Endothelial cell of umbilical vein (primary cell): ENCODE data around the gene PRKCG. TPM values are rescaled to one million over a fixed set of nuclear protein-coding genes. Genes with fewer than 3 reads are reported as not detected.

Experiments
- BruUV-seq: library from RNA; stranded (reverse); fragments of 400-500 nt; replicated peaks from 2 replicates; lab custom pipeline; 2021; lab: Mats Ljungman, UMichigan
- CTCF ChIA-PET: fragments of 300-600, 350-600 bp; sonication (Branson Sonifier 250); formaldehyde crosslinking; loops from one replicate; lab custom pipeline; 2021; ENCODE audit warnings: antibody characterized with exemption, inconsistent platforms; lab: Charles Lee
- POLR2A ChIA-PET: fragments of 300-600, 350-600 bp; sonication (Branson Sonifier 250); formaldehyde crosslinking; loops from one replicate; lab custom pipeline; 2021; ENCODE audit warnings: antibody characterized with exemption, inconsistent platforms; lab: Charles Lee
- DNase-seq: peaks from one replicate; pipeline ENCODE4 v3.0.0-alpha.2; 2011; ENCODE audit warnings: low read depth, low spot score
- FAIRE-seq: peaks from 2 replicates; lab custom pipeline; 2011; peaks lifted over from hg19 to GRCh38; lab: Jason Lieb, UNC
- H2AFZ ChIP-seq: 2 replicates; pipeline ENCODE4 v1.6.0; 2012; ENCODE audit warnings: low read depth, low read length, control low read depth, inconsistent platforms
- H3K27ac ChIP-seq: 2 replicates; pipeline ENCODE4 v1.5.1; 2011; ENCODE audit warnings: low read depth, mild to moderate bottlenecking, control low read depth, low read length, moderate library complexity; ENCODE audit not compliant: insufficient read depth
- H3K27me3 ChIP-seq, 2 experiments: 2 replicates each; pipeline versions ENCODE4 v1.6.0 to v1.6.1; 2011; ENCODE audit warnings: low read length in 2 of 2, mixed read lengths in 1 of 2; ENCODE audit not compliant: control insufficient read depth in 2 of 2, insufficient read depth in 2 of 2
- H3K36me3 ChIP-seq, 2 experiments: 2 replicates in 1 of 2; 3 replicates in 1 of 2; pipeline ENCODE4 v1.5.1; 2011; ENCODE audit warnings: low read length in 2 of 2, mild to moderate bottlenecking in 1 of 2, moderate library complexity in 1 of 2; ENCODE audit not compliant: control insufficient read depth in 2 of 2, insufficient read depth in 2 of 2; ENCODE audit errors: extremely low read depth in 1 of 2
- H3K4me1 ChIP-seq: 3 replicates; pipeline ENCODE4 v1.5.1; 2011; ENCODE audit warnings: mild to moderate bottlenecking, low read length; ENCODE audit not compliant: control insufficient read depth, insufficient read depth; ENCODE audit errors: extremely low read depth
- H3K4me2 ChIP-seq: 2 replicates; pipeline ENCODE4 v1.6.1; 2011; ENCODE audit warnings: low read length, control low read depth, mixed read lengths; ENCODE audit not compliant: insufficient read depth
- H3K4me3 ChIP-seq, 3 experiments: fragments of 200-600 bp in 1 of 3; sonication (generic), shearing (Covaris generic) in 1 of 3; replicated peaks in 1 of 3; 2 replicates each; pipeline ENCODE4 v1.5.1; 2011 to 2016; ENCODE audit warnings: control low read depth in 3 of 3, low read length in 3 of 3, mild to moderate bottlenecking in 2 of 3, inconsistent platforms in 1 of 3, low read depth in 1 of 3, moderate library complexity in 1 of 3; ENCODE audit not compliant: insufficient read depth in 1 of 3
- H3K79me2 ChIP-seq: 2 replicates; pipeline ENCODE4 v1.6.0; 2012; ENCODE audit warnings: low read length, inconsistent platforms; ENCODE audit not compliant: control insufficient read depth, insufficient read depth
- H3K9ac ChIP-seq: replicated peaks from 2 replicates; pipeline ENCODE3; 2011; ENCODE audit warnings: low read length, control low read depth; ENCODE audit not compliant: insufficient read depth; ENCODE audit errors: extremely low read depth
- H3K9me1 ChIP-seq: replicated peaks from 3 replicates; pipeline ENCODE4 v1.6.0; 2011; ENCODE audit warnings: mild to moderate bottlenecking, low read length; ENCODE audit not compliant: control insufficient read depth, insufficient read depth; ENCODE audit errors: extremely low read depth
- H3K9me3 ChIP-seq: replicated peaks from 2 replicates; pipeline ENCODE4 v1.5.1; 2012; ENCODE audit warnings: low read length, inconsistent platforms; ENCODE audit not compliant: control insufficient read depth, insufficient read depth
- H4K20me1 ChIP-seq: replicated peaks from 2 replicates; pipeline ENCODE3; 2011; ENCODE audit warnings: mild to moderate bottlenecking, low read length; ENCODE audit not compliant: control insufficient read depth, insufficient read depth; ENCODE audit errors: extremely low read depth
- EZH2 ChIP-seq: IDR thresholded peaks from 2 replicates; pipeline ENCODE4 v1.6.1; 2012; ENCODE audit warnings: borderline replicate concordance, low read depth, mild to moderate bottlenecking, moderate library complexity, low read length, inconsistent platforms; ENCODE audit not compliant: severe bottlenecking
- dilution Hi-C: fragments of 300-500 bp; cut with MboI; formaldehyde crosslinking; loops from one replicate; pipeline ENCODE4 v1.15.0; 2019; ENCODE audit warnings: low sequenced_read_pairs; ENCODE audit not compliant: extremely low pct_ligation_motif_present
- intact Hi-C: fragments of 100-400 bp; cut with micrococcal nuclease; formaldehyde crosslinking; loops from one replicate; pipeline ENCODE4 v1.10.0; 2022
- polyA plus RNA-seq, 4 experiments: library from polyadenylated mRNA; depleted of rRNA in 3 of 4; stranded (reverse) in 3 of 4; unstranded in 1 of 4; fragments of >200 nt; gene quantifications; 2 replicates each; pipeline versions ENCODE4 v1.2.1 to v1.2.3, GENCODE V29; 2011 to 2012; ENCODE audit warnings: missing spikeins in 1 of 4
- total RNA-seq: library from RNA; stranded (reverse); gene quantifications from 2 replicates; pipeline ENCODE4 v1.2.3, GENCODE V29; 2021
- TF ChIP-seq, protein P1 (sequence below), 2 donors: IDR thresholded peaks; 1 replicate in 1 of 2; 2 replicates in 1 of 2; pipeline ENCODE4 v1.5.1; 2011; ENCODE audit warnings: low read length in 2 of 2, mild to moderate bottlenecking in 2 of 2, moderate library complexity in 2 of 2, control low read depth in 1 of 2, inconsistent platforms in 1 of 2, low read depth in 1 of 2; ENCODE audit not compliant: insufficient read depth in 1 of 2; ENCODE audit errors: extremely low read depth in 1 of 2

The PRKCG gene
- total and polyA plus RNA-seq, 2 donors (not counting 3 experiments of a cell fraction or from before 2014, with no cell fraction given), result 0.07 TPM; not detected in 1

DNA sequence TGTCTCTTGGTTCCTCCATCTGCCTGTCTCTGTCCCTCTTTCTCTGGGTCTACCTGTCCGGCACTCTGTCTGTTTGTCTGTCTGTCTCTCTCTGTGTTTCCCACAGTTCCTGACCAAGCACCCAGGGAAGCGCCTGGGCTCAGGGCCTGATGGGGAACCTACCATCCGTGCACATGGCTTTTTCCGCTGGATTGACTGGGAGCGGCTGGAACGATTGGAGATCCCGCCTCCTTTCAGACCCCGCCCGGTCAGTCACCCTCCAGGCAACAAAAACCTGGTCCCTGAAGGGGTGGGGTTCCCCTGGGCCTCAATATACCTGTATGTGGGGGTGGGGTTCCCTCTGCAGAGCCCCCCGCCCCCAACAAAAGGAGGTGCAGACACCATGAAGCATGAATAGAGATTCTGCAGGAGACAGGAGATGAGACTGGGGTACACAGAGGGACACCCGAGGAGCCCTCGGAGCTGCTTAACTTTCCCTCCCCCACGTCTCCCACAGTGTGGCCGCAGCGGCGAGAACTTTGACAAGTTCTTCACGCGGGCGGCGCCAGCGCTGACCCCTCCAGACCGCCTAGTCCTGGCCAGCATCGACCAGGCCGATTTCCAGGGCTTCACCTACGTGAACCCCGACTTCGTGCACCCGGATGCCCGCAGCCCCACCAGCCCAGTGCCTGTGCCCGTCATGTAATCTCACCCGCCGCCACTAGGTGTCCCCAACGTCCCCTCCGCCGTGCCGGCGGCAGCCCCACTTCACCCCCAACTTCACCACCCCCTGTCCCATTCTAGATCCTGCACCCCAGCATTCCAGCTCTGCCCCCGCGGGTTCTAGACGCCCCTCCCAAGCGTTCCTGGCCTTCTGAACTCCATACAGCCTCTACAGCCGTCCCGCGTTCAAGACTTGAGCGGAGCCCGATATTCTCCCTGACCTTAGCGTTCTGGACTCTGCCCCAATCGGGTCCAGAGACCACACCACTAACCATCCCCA, 24.5 kb downstream of the PRKCG start:
- Histone ChIP-seq H3K36me3 (no peaks in the 10 kb centered on the region), H3K9ac (no peak overlapping the region), H3K4me1 (peaks cover 6% of the 10 kb centered on the region), H3K4me3 (no peak overlapping the region), H2AFZ (no peak overlapping the region), H4K20me1 (no peaks in the 10 kb centered on the region), H3K9me1 (no peaks in the 10 kb centered on the region), H3K79me2 (no peaks in the 10 kb centered on the region), H3K4me2 (no peak overlapping the region), H3K9me3 (no peaks in the 10 kb centered on the region), H3K27me3 (peaks cover 31 to 35% of the 10 kb centered on the region in 2 experiments), H3K27ac (no peak overlapping the region)
- ChIA-PET POLR2A (no interaction called here), CTCF (interaction anchor here (0.6 to 2.8 kb wide), 7 partner anchors 12 to 125 kb away, joined by 3 to 31 read pairs (median 5); partner anchors contain the start of gene PRKCG)
- DNase-seq, result no peak
- no peak for TF ChIP-seq EZH2
- TF ChIP-seq, protein P1, sequence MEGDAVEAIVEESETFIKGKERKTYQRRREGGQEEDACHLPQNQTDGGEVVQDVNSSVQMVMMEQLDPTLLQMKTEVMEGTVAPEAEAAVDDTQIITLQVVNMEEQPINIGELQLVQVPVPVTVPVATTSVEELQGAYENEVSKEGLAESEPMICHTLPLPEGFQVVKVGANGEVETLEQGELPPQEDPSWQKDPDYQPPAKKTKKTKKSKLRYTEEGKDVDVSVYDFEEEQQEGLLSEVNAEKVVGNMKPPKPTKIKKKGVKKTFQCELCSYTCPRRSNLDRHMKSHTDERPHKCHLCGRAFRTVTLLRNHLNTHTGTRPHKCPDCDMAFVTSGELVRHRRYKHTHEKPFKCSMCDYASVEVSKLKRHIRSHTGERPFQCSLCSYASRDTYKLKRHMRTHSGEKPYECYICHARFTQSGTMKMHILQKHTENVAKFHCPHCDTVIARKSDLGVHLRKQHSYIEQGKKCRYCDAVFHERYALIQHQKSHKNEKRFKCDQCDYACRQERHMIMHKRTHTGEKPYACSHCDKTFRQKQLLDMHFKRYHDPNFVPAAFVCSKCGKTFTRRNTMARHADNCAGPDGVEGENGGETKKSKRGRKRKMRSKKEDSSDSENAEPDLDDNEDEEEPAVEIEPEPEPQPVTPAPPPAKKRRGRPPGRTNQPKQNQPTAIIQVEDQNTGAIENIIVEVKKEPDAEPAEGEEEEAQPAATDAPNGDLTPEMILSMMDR (IDR thresholded peaks at IDR 0.05; ENCODE audit: extremely low read depth in 1 of 2, insufficient read depth in 1 of 2, low read depth in 1 of 2, low read length in 2 of 2), result peak; percentile 77 to 93
- intact Hi-C loops (loop anchor here (5.0 kb wide), 1 partner anchor 191 kb away; no protein-coding TSS in a partner anchor), dilution Hi-C loops (no loop called here)
- peak; percentile 71 for FAIRE-seq
- no TSS peak for BruUV-seq
